ENCODE measurements around the gene POLDIP2.

GRCh38 chr17:28306954-28307401, 50.3 kb downstream of the POLDIP2 start:
- TF ChIP-seq CTCF (IDR thresholded peaks at IDR 0.05) (no peak), POLR2AphosphoS5 (IDR thresholded peaks at IDR 0.05) (no peak)
